SK-N-SH treated with all-trans-retinoic acid at 6 μM for 48 hours (cell line): ENCODE results near the gene NPPB.

ENCODE experiments used
- ATAC-seq: fragments of 200-7000 bp; cut with Tn5 transposase; 3 replicates; pipeline ENCODE4 v1.9.1; 2020; ENCODE audit warnings: mild to moderate bottlenecking, moderate library complexity
- CSDC2 ChIP-seq: fragments of 250-450 bp; sonication (Bioruptor Pico); IDR thresholded peaks from 2 replicates; pipeline ENCODE4 v1.5.0; 2020; ENCODE audit warnings: mild to moderate bottlenecking, moderate library complexity
- ESRRG ChIP-seq: fragments of 250-450 bp; sonication (Bioruptor Pico); IDR thresholded peaks from 2 replicates; pipeline ENCODE4 v1.6.1; 2021; ENCODE audit warnings: mild to moderate bottlenecking
- GLIS3 ChIP-seq: fragments of 250-450 bp; sonication (Bioruptor Pico); IDR thresholded peaks from 2 replicates; pipeline ENCODE4 v1.5.0; 2020; ENCODE audit warnings: mild to moderate bottlenecking, moderate library complexity
- OSR1 ChIP-seq: fragments of 250-450 bp; sonication (Bioruptor Pico); IDR thresholded peaks from 2 replicates; pipeline ENCODE4 v1.8.0; 2022; ENCODE audit warnings: moderate library complexity, mild to moderate bottlenecking, inconsistent platforms
- RARB ChIP-seq: fragments of 250-450 bp; sonication (Bioruptor Pico); IDR thresholded peaks from 2 replicates; pipeline ENCODE4 v1.8.0; 2021; ENCODE audit warnings: mild to moderate bottlenecking, moderate library complexity
- TCF4 ChIP-seq: fragments of 250-450 bp; sonication (Bioruptor Pico); IDR thresholded peaks from 2 replicates; pipeline ENCODE4 v1.8.0; 2021; ENCODE audit warnings: mild to moderate bottlenecking, moderate library complexity, borderline replicate concordance
- TOX ChIP-seq: fragments of 250-450 bp; sonication (Bioruptor Pico); IDR thresholded peaks from 2 replicates; pipeline ENCODE4 v1.8.0; 2021; ENCODE audit warnings: mild to moderate bottlenecking, moderate library complexity, borderline replicate concordance
- ZC3H10 ChIP-seq: fragments of 250-450 bp; sonication (Bioruptor Pico); IDR thresholded peaks from 2 replicates; pipeline ENCODE4 v1.5.1; 2021; ENCODE audit warnings: mild to moderate bottlenecking, moderate library complexity
- ZFP3 ChIP-seq: fragments of 250-450 bp; sonication (Bioruptor Pico); IDR thresholded peaks from 2 replicates; pipeline ENCODE4 v1.5.0; 2020; ENCODE audit warnings: mild to moderate bottlenecking, moderate library complexity
- ZFP30 ChIP-seq: fragments of 450-650 bp; formaldehyde crosslinking; IDR thresholded peaks from 2 replicates; pipeline ENCODE4 v1.5.0; 2022; ENCODE audit warnings: mild to moderate bottlenecking, moderate library complexity
- ZNF565 ChIP-seq: fragments of 450-650 bp; formaldehyde crosslinking; conservative IDR thresholded peaks from 2 replicates; pipeline ENCODE4 v1.5.0; 2020; ENCODE audit warnings: low read depth, mild to moderate bottlenecking, moderate library complexity
- ZNF70 ChIP-seq: fragments of 450-650 bp; formaldehyde crosslinking; IDR thresholded peaks from 2 replicates; pipeline ENCODE4 v1.5.0; 2020; ENCODE audit warnings: mild to moderate bottlenecking, moderate library complexity
- ZNF8 ChIP-seq: fragments of 450-650 bp; formaldehyde crosslinking; IDR thresholded peaks from 2 replicates; pipeline ENCODE4 v1.5.0; 2020; ENCODE audit warnings: mild to moderate bottlenecking, moderate library complexity
- TF ChIP-seq, protein P1 (sequence below): fragments of 250-450 bp; sonication (Bioruptor Pico); IDR thresholded peaks from 2 replicates; pipeline ENCODE4 v1.5.0; 2020; ENCODE audit warnings: mild to moderate bottlenecking, moderate library complexity
- TF ChIP-seq, protein P2 (sequence below): fragments of 250-450 bp; sonication (Bioruptor Pico); IDR thresholded peaks from 2 replicates; pipeline ENCODE4 v1.5.1; 2021; ENCODE audit warnings: mild to moderate bottlenecking, moderate library complexity
- TF ChIP-seq, protein P3 (sequence below): fragments of 250-450 bp; sonication (Bioruptor Pico); IDR thresholded peaks from 2 replicates; pipeline ENCODE4 v1.5.1; 2020; ENCODE audit warnings: low read depth, mild to moderate bottlenecking, moderate library complexity
- TF ChIP-seq, protein P4 (sequence below): fragments of 250-450 bp; sonication (Bioruptor Pico); IDR thresholded peaks from 2 replicates; pipeline ENCODE4 v1.8.0; 2020; ENCODE audit warnings: mild to moderate bottlenecking, moderate library complexity, borderline replicate concordance
- TF ChIP-seq, protein P5 (sequence below): fragments of 250-450 bp; sonication (Bioruptor Pico); IDR thresholded peaks from 2 replicates; pipeline ENCODE4 v1.8.0; 2021; ENCODE audit warnings: low read depth, mild to moderate bottlenecking, moderate library complexity, borderline replicate concordance

Gene NPPB

DNA sequence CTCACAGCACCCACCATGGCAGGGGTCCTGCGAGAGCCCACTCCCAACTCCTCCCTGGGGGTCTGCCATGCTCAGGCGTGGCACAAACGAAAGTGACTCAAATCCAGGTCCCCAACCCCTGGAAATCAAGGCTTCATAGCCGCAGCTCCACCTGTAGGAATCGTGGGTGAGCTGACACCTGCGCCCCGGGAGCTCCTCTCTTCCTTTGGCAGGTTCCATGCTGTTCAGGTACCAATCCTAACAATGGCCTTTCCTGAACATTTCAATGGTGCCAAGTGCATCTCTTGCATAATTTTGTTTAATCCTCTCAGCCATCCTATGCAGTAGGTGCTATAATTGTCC lies 28.9 kb upstream of the NPPB start:
- TF ChIP-seq TCF4 (CRISPR knock-in tag) (no peak), ZNF8 (CRISPR knock-in tag) (no peak), GLIS3 (CRISPR knock-in tag) (no peak), ZFP30 (no peak)
- TF ChIP-seq, protein P1, sequence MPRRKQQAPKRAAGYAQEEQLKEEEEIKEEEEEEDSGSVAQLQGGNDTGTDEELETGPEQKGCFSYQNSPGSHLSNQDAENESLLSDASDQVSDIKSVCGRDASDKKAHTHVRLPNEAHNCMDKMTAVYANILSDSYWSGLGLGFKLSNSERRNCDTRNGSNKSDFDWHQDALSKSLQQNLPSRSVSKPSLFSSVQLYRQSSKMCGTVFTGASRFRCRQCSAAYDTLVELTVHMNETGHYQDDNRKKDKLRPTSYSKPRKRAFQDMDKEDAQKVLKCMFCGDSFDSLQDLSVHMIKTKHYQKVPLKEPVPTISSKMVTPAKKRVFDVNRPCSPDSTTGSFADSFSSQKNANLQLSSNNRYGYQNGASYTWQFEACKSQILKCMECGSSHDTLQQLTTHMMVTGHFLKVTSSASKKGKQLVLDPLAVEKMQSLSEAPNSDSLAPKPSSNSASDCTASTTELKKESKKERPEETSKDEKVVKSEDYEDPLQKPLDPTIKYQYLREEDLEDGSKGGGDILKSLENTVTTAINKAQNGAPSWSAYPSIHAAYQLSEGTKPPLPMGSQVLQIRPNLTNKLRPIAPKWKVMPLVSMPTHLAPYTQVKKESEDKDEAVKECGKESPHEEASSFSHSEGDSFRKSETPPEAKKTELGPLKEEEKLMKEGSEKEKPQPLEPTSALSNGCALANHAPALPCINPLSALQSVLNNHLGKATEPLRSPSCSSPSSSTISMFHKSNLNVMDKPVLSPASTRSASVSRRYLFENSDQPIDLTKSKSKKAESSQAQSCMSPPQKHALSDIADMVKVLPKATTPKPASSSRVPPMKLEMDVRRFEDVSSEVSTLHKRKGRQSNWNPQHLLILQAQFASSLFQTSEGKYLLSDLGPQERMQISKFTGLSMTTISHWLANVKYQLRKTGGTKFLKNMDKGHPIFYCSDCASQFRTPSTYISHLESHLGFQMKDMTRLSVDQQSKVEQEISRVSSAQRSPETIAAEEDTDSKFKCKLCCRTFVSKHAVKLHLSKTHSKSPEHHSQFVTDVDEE = no peak
- TF ChIP-seq, all 23 proteins: peak for 0
- ATAC-seq = no peak

DNA sequence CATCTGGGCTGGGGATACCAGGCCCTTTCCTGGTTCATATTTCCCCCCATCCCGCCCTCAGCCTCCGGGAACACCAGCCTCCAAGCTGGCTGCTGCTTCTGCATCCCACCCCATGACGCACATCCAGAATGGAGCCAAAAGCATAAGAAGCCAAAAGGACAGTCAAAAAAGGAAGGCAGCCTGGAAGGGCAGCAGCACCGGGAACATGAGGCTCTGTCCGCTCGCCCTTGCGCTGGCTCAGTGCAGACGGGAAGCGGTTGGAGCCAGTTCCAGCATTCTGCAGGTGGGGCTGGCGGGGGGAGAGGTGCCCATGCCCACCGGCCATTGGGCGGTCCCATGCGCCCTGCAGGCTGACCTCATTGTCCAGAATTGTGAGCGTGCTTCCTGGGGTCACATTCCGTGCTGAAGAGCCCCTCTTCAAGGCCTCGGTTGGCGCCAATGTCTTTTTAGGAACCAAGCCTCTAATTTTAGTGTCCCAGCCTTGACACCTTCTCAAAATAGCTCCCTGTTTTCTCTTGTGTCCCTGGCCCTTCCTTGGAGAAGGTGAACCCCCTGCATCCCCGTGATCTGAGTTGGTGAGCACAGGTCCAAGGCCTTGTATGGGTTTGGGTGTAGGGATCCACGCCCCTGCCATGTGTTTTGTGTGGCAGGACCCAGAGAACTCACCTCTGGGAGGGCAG lies 28.4 kb upstream of the NPPB start:
- TF ChIP-seq ESRRG (CRISPR knock-in tag) = no peak
- no peak for ATAC-seq

DNA sequence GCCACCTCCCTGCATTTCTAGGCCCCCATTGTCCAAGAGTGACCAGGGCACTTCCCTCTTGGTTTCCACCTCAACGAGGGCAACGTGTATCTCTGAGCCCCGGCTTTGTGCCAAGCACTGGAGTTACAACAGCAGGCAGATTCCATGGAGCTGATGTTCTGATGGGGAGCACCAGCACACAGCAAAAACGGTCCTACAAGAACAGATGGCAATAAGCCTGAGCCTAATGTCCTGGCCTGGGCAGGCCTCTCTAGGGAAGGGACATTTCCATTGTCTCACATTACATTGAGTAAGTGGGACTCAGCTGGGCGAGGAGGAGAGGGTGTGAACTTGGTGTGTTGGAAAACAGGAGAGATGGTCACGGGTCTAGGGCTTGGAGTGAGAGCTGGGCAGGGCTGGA lies 27.2 kb upstream of the NPPB start:
- no peak for ATAC-seq
- no peak for TF ChIP-seq TCF4 (CRISPR knock-in tag)
- no peak for TF ChIP-seq RARB (CRISPR knock-in tag)
- no peak for TF ChIP-seq ZNF70 (CRISPR knock-in tag)
- TF ChIP-seq ZFP30 = no peak
- TF ChIP-seq, protein P2, sequence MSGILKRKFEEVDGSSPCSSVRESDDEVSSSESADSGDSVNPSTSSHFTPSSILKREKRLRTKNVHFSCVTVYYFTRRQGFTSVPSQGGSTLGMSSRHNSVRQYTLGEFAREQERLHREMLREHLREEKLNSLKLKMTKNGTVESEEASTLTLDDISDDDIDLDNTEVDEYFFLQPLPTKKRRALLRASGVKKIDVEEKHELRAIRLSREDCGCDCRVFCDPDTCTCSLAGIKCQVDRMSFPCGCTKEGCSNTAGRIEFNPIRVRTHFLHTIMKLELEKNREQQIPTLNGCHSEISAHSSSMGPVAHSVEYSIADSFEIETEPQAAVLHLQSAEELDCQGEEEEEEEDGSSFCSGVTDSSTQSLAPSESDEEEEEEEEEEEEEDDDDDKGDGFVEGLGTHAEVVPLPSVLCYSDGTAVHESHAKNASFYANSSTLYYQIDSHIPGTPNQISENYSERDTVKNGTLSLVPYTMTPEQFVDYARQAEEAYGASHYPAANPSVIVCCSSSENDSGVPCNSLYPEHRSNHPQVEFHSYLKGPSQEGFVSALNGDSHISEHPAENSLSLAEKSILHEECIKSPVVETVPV (CRISPR knock-in tag) = no peak
- TF ChIP-seq, protein P3, sequence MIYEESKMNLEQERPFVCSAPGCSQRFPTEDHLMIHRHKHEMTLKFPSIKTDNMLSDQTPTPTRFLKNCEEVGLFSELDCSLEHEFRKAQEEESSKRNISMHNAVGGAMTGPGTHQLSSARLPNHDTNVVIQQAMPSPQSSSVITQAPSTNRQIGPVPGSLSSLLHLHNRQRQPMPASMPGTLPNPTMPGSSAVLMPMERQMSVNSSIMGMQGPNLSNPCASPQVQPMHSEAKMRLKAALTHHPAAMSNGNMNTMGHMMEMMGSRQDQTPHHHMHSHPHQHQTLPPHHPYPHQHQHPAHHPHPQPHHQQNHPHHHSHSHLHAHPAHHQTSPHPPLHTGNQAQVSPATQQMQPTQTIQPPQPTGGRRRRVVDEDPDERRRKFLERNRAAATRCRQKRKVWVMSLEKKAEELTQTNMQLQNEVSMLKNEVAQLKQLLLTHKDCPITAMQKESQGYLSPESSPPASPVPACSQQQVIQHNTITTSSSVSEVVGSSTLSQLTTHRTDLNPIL (CRISPR knock-in tag) = no peak
- TF ChIP-seq GLIS3 (CRISPR knock-in tag) = no peak
- no peak for TF ChIP-seq ESRRG (CRISPR knock-in tag)
- TF ChIP-seq, protein P4, sequence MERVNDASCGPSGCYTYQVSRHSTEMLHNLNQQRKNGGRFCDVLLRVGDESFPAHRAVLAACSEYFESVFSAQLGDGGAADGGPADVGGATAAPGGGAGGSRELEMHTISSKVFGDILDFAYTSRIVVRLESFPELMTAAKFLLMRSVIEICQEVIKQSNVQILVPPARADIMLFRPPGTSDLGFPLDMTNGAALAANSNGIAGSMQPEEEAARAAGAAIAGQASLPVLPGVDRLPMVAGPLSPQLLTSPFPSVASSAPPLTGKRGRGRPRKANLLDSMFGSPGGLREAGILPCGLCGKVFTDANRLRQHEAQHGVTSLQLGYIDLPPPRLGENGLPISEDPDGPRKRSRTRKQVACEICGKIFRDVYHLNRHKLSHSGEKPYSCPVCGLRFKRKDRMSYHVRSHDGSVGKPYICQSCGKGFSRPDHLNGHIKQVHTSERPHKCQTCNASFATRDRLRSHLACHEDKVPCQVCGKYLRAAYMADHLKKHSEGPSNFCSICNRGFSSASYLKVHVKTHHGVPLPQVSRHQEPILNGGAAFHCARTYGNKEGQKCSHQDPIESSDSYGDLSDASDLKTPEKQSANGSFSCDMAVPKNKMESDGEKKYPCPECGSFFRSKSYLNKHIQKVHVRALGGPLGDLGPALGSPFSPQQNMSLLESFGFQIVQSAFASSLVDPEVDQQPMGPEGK = no peak
- TF ChIP-seq CSDC2 (CRISPR knock-in tag) = no peak
- TF ChIP-seq ZFP3 (CRISPR knock-in tag) = no peak
- no peak for TF ChIP-seq ZC3H10 (CRISPR knock-in tag)
- no peak for TF ChIP-seq ZNF565 (CRISPR knock-in tag)
- TF ChIP-seq OSR1 (CRISPR knock-in tag) = no peak
- TF ChIP-seq, protein P5, sequence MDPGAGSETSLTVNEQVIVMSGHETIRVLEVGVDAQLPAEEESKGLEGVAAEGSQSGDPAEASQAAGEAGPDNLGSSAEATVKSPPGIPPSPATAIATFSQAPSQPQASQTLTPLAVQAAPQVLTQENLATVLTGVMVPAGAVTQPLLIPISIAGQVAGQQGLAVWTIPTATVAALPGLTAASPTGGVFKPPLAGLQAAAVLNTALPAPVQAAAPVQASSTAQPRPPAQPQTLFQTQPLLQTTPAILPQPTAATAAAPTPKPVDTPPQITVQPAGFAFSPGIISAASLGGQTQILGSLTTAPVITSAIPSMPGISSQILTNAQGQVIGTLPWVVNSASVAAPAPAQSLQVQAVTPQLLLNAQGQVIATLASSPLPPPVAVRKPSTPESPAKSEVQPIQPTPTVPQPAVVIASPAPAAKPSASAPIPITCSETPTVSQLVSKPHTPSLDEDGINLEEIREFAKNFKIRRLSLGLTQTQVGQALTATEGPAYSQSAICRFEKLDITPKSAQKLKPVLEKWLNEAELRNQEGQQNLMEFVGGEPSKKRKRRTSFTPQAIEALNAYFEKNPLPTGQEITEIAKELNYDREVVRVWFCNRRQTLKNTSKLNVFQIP (CRISPR knock-in tag) = no peak
- TF ChIP-seq TOX = no peak

DNA sequence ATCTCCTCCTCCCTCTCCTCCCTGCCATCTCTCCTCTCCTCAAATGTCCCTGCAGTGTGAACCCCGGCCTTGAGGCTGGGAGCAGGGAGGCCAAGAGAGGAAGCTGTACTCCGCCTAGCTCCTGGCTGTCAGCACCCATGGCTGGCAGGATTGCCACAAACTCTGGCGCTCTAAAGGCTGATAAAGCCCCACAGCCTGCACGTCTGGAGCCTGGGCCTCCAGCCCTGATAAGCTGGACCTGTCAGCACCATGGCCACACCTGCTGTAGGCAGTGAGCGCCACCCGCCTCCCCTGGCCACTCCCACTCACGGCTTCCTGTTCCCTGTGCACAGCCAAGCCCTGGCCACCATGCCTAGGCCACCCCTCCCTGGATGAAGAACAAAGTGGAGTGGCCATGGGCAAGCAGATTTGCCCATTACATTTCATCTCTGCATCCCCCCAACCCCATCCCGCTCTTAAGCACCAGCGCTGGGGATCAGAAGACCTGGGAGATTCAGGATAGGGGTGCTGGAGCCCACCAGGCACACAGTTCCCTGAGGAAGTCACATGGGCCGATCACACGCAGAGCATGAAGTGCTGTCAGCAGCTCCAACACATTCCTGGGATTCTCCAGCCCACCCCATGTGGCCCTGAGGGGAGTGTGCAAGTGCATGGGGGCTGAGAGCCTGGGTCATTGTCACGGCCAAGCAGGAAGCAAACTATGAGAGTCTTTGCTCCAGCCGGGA lies 24.2 kb upstream of the NPPB start:
- no peak for TF ChIP-seq ZFP3 (CRISPR knock-in tag)
- TF ChIP-seq, protein P2 (CRISPR knock-in tag) = no peak
- ATAC-seq = no peak
